H1 (cell line): ENCODE data around the gene SETD1B. TPM values are rescaled to one million over a fixed set of nuclear protein-coding genes. Genes with fewer than 3 reads are reported as not detected.

Source experiments
- CTCF ChIA-PET: fragments of 300-600 bp; sonication (Branson Sonifier 250); formaldehyde crosslinking; loops from one replicate; lab custom pipeline; 2021; ENCODE audit not compliant: partially characterized antibody; lab: Charles Lee
- POLR2A ChIA-PET: fragments of 300-600 bp; sonication (Branson Sonifier 250); formaldehyde crosslinking; loops from one replicate; lab custom pipeline; 2021; ENCODE audit warnings: inconsistent platforms; ENCODE audit not compliant: partially characterized antibody; lab: Charles Lee
- DNase-seq, 2 experiments: peaks; one replicate each; pipeline versions ENCODE4 v3.0.0 to v3.0.0-alpha.2; 2010 to 2022; ENCODE audit warnings: low spot score in 2 of 2, low read depth in 1 of 2, mixed read lengths in 1 of 2
- FAIRE-seq: peaks from 2 replicates; lab custom pipeline; 2011; peaks lifted over from hg19 to GRCh38; lab: Jason Lieb, UNC
- H2AFZ ChIP-seq: 2 replicates; pipeline ENCODE4 v1.8.1; 2012; ENCODE audit warnings: low read length, inconsistent platforms
- H2AK5ac ChIP-seq: 2 replicates; pipeline ENCODE4 v1.6.1; 2013; ENCODE audit warnings: low read depth, low read length
- H2BK120ac ChIP-seq: replicated peaks from 2 replicates; pipeline ENCODE3; 2013; ENCODE audit warnings: low read depth, low read length, inconsistent platforms
- H2BK12ac ChIP-seq: 2 replicates; pipeline ENCODE4 v1.6.1; 2013; ENCODE audit warnings: low read depth, low read length
- H2BK15ac ChIP-seq: 2 replicates; pipeline ENCODE4 v1.6.1; 2013; ENCODE audit warnings: low read length
- H2BK20ac ChIP-seq: 2 replicates; pipeline ENCODE4 v1.6.1; 2013; ENCODE audit warnings: low read length
- H2BK5ac ChIP-seq: 2 replicates; pipeline ENCODE4 v1.6.1; 2013; ENCODE audit warnings: low read depth, low read length
- H3K14ac ChIP-seq: 2 replicates; pipeline ENCODE4 v1.6.1; 2013; ENCODE audit warnings: inconsistent platforms; ENCODE audit not compliant: insufficient read length
- H3K18ac ChIP-seq: 2 replicates; pipeline ENCODE4 v1.6.1; 2013; ENCODE audit warnings: low read length; ENCODE audit errors: extremely low read depth
- H3K23ac ChIP-seq: 2 replicates; pipeline ENCODE4 v1.6.1; 2013; ENCODE audit warnings: inconsistent platforms; ENCODE audit not compliant: insufficient read length
- H3K23me2 ChIP-seq: 2 replicates; pipeline ENCODE4 v1.6.1; 2013; ENCODE audit warnings: low read depth, low read length
- H3K27ac ChIP-seq: 2 replicates; pipeline ENCODE4 v1.6.1; 2011; ENCODE audit warnings: low read depth, low read length, inconsistent platforms
- H3K27me3 ChIP-seq, 4 experiments: replicated peaks in 1 of 4; 1 replicate in 1 of 4; 2 replicates in 3 of 4; pipeline versions ENCODE4 v1.6.1 to v1.8.1; 2011 to 2013; ENCODE audit warnings: low read length in 3 of 4, mild to moderate bottlenecking in 3 of 4, inconsistent platforms in 2 of 4, mixed read lengths in 2 of 4, moderate library complexity in 1 of 4; ENCODE audit not compliant: control insufficient read depth in 3 of 4, insufficient read depth in 3 of 4; ENCODE audit errors: extremely low read depth in 1 of 4
- H3K36me3 ChIP-seq, 4 experiments: 2 replicates each; pipeline versions ENCODE4 v1.6.1 to v1.8.1; 2011 to 2013; ENCODE audit warnings: mild to moderate bottlenecking in 4 of 4, low read length in 3 of 4, moderate library complexity in 2 of 4, control low read depth in 1 of 4, inconsistent platforms in 1 of 4; ENCODE audit not compliant: insufficient read depth in 4 of 4, control insufficient read depth in 2 of 4
- H3K4ac ChIP-seq: replicated peaks from 2 replicates; pipeline ENCODE3; 2013; ENCODE audit warnings: low read length, low read depth, mixed read lengths, inconsistent platforms; ENCODE audit not compliant: insufficient read length
- H3K4me1 ChIP-seq, 4 experiments: replicated peaks in 1 of 4; 1 replicate in 1 of 4; 2 replicates in 3 of 4; pipeline versions ENCODE4 v1.6.1 to v1.8.1; 2011 to 2013; ENCODE audit warnings: low read length in 3 of 4, inconsistent platforms in 2 of 4, mixed read lengths in 1 of 4; ENCODE audit not compliant: insufficient read depth in 4 of 4, control insufficient read depth in 3 of 4
- H3K4me2 ChIP-seq, 2 experiments: 2 replicates each; pipeline versions ENCODE4 v1.6.1 to v1.8.1; 2011 to 2013; ENCODE audit warnings: low read depth in 2 of 2, low read length in 2 of 2, control low read depth in 1 of 2, inconsistent platforms in 1 of 2, mild to moderate bottlenecking in 1 of 2; ENCODE audit not compliant: insufficient read depth in 1 of 2
- H3K4me3 ChIP-seq, 4 experiments: fragments of 200-600, 300-600 bp in 1 of 4; sonication (generic), shearing (Covaris generic), sonication (Bioruptor Twin) in 1 of 4; 2 replicates each; pipeline versions ENCODE4 v1.5.1 to v1.8.1; 2011 to 2016; ENCODE audit warnings: low read length in 4 of 4, low read depth in 3 of 4, control low read depth in 2 of 4, inconsistent platforms in 2 of 4, mild to moderate bottlenecking in 2 of 4, mixed read lengths in 1 of 4, moderate library complexity in 1 of 4; ENCODE audit not compliant: insufficient read depth in 2 of 4; ENCODE audit errors: extremely low read depth in 1 of 4
- H3K56ac ChIP-seq: replicated peaks from 2 replicates; pipeline ENCODE3; 2013; ENCODE audit warnings: low read depth, mild to moderate bottlenecking, mixed read lengths, low read length, inconsistent platforms; ENCODE audit not compliant: insufficient read length
- H3K79me1 ChIP-seq: 2 replicates; pipeline ENCODE4 v1.6.1; 2013; ENCODE audit warnings: low read depth, low read length, control low read depth
- H3K79me2 ChIP-seq, 2 experiments: 2 replicates each; pipeline versions ENCODE4 v1.6.1 to v1.8.1; 2012 to 2013; ENCODE audit warnings: low read length in 2 of 2, mild to moderate bottlenecking in 2 of 2, inconsistent platforms in 1 of 2; ENCODE audit not compliant: insufficient read depth in 2 of 2, control insufficient read depth in 1 of 2
- H3K9ac ChIP-seq, 4 experiments: replicated peaks in 1 of 4; 1 replicate in 1 of 4; 2 replicates in 3 of 4; pipeline versions ENCODE4 v1.6.1 to v1.8.1; 2011 to 2013; ENCODE audit warnings: low read depth in 3 of 4, low read length in 3 of 4, control low read depth in 2 of 4, mild to moderate bottlenecking in 2 of 4, moderate library complexity in 2 of 4, inconsistent platforms in 1 of 4; ENCODE audit errors: extremely low read depth in 1 of 4
- H3K9me3 ChIP-seq, 2 experiments: 2 replicates each; pipeline versions ENCODE4 v1.6.1 to v1.8.1; 2012 to 2013; ENCODE audit warnings: mild to moderate bottlenecking in 2 of 2, moderate library complexity in 2 of 2, control low read depth in 1 of 2, inconsistent platforms in 1 of 2, low read depth in 1 of 2, low read length in 1 of 2, mixed read lengths in 1 of 2; ENCODE audit not compliant: insufficient read depth in 2 of 2
- H4K20me1 ChIP-seq, 2 experiments: replicated peaks in 1 of 2; 2 replicates each; pipeline versions ENCODE3 to v1.8.1; 2011 to 2013; ENCODE audit warnings: inconsistent platforms in 2 of 2, low read length in 2 of 2, mild to moderate bottlenecking in 1 of 2; ENCODE audit not compliant: insufficient read depth in 2 of 2, control insufficient read depth in 1 of 2
- H4K5ac ChIP-seq: 2 replicates; pipeline ENCODE4 v1.6.1; 2013; ENCODE audit warnings: low read length, low read depth, mixed read lengths, inconsistent platforms; ENCODE audit not compliant: insufficient read length
- H4K8ac ChIP-seq: 2 replicates; pipeline ENCODE4 v1.8.0; 2013; ENCODE audit warnings: mild to moderate bottlenecking, moderate library complexity, low read length, inconsistent platforms; ENCODE audit not compliant: insufficient read depth; ENCODE audit errors: extremely low read depth
- H4K91ac ChIP-seq: replicated peaks from 2 replicates; pipeline ENCODE3; 2013; ENCODE audit warnings: low read length, mixed read lengths, inconsistent platforms; ENCODE audit not compliant: insufficient read length
- ASH2L ChIP-seq: fragments of 200-600, 300-600 bp; sonication (generic); IDR thresholded peaks from one replicate; pipeline ENCODE4 v1.7.1; 2017; ENCODE audit warnings: low read length
- BCL11A ChIP-seq, 2 experiments: IDR thresholded peaks; one replicate each; pipeline ENCODE4 v1.6.1; 2011; ENCODE audit warnings: low read depth in 2 of 2, low read length in 2 of 2, mild to moderate bottlenecking in 2 of 2
- CEBPB ChIP-seq: IDR thresholded peaks from 2 replicates; pipeline ENCODE4 v1.6.1; 2012; ENCODE audit warnings: low read depth, low read length
- CTBP2 ChIP-seq: IDR thresholded peaks from 2 replicates; pipeline ENCODE4 v1.7.0; 2011; ENCODE audit warnings: borderline replicate concordance, mild to moderate bottlenecking, moderate library complexity, mixed read lengths, low read length; ENCODE audit not compliant: insufficient read depth, insufficient read length
- EP300 ChIP-seq, 2 experiments: IDR thresholded peaks; 1 replicate in 1 of 2; 2 replicates in 1 of 2; pipeline ENCODE4 v1.6.1; 2011 to 2012; ENCODE audit warnings: low read depth in 2 of 2, low read length in 2 of 2, mild to moderate bottlenecking in 2 of 2, borderline replicate concordance in 1 of 2, inconsistent platforms in 1 of 2, moderate library complexity in 1 of 2
- POLR2AphosphoS5 ChIP-seq: IDR thresholded peaks from 2 replicates; pipeline ENCODE4 v1.6.1; 2011; ENCODE audit warnings: low read depth, low read length
- POU5F1 ChIP-seq: IDR thresholded peaks from 2 replicates; pipeline ENCODE4 v1.6.1; 2011; ENCODE audit warnings: low read depth, mild to moderate bottlenecking, low read length, moderate library complexity
- SIN3A ChIP-seq, 2 experiments: IDR thresholded peaks in 1 of 2; conservative IDR thresholded peaks in 1 of 2; 2 replicates each; pipeline ENCODE4 v1.6.1; 2011 to 2012; ENCODE audit warnings: low read length in 2 of 2, improper control_type of control experiment in 1 of 2, low read depth in 1 of 2, mild to moderate bottlenecking in 1 of 2
- SP1 ChIP-seq: IDR thresholded peaks from 2 replicates; pipeline ENCODE4 v1.6.1; 2011; ENCODE audit warnings: low read depth, low read length
- SP2 ChIP-seq: IDR thresholded peaks from 2 replicates; pipeline ENCODE4 v1.6.1; 2012; ENCODE audit warnings: mild to moderate bottlenecking, low read length, inconsistent platforms
- SP4 ChIP-seq: IDR thresholded peaks from 2 replicates; pipeline ENCODE4 v1.6.1; 2012; ENCODE audit warnings: low read length, inconsistent platforms
- TEAD4 ChIP-seq: IDR thresholded peaks from 2 replicates; pipeline ENCODE4 v1.6.1; 2012; ENCODE audit warnings: low read depth, low read length, inconsistent platforms, mixed read lengths
- WGBS, 2 experiments: shearing (Covaris generic) in 1 of 2; methylation state at CpG; one replicate each; pipeline versions ENCODE4 v1.1.6 to v1.1.7; 2013 to 2015; ENCODE audit warnings: low lambda C conversion rate in 2 of 2, mixed read lengths in 2 of 2, inconsistent platforms in 1 of 2, low coverage in 1 of 2, missing lambda C conversion rate in 1 of 2; ENCODE audit not compliant: insufficient replicate concordance in 2 of 2, insufficient coverage in 1 of 2, insufficient read length in 1 of 2; ENCODE audit errors: extremely low coverage in 1 of 2, missing lambda C conversion rate in 1 of 2; 5-methylcytosine and 5-hydroxymethylcytosine counted together
- polyA plus RNA-seq, 7 experiments: library from polyadenylated mRNA; depleted of rRNA in 3 of 7; stranded (reverse) in 5 of 7; unstranded in 2 of 7; fragments of >200 nt in 5 of 7; fragments of 200-250 nt in 2 of 7; gene quantifications; 1 replicate in 5 of 7; 2 replicates in 1 of 7; 4 replicates in 1 of 7; pipeline versions ENCODE4 v1.2.1 to v1.2.3, GENCODE V29; 2011 to 2013; ENCODE audit warnings: missing spikeins in 2 of 7, mixed read lengths in 2 of 7
- total RNA-seq: library from RNA; stranded (reverse); fragmentation: NEBNext Ultra II Directional; extraction: Animal tissue kit (Norgen Biotek cat#: 25700); gene quantifications from 2 replicates; pipeline ENCODE4 v1.2.1, GENCODE V29; 2021

SETD1B gene
- total and polyA plus RNA-seq, 2 of the 8 experiments (the other 6 are each of a cell fraction or from before 2014, with no cell fraction given), result 1.3 to 17.7 TPM

GRCh38 chr12:121809712-121810116 is 5.9 kb downstream of the SETD1B start:
- H3K9ac ChIP-seq, result no peak overlapping the region
- H3K9me3 ChIP-seq, result no peaks in the 10 kb centered on the region
- TF ChIP-seq CEBPB (no peak), SP1 (no peak), SIN3A (conservative IDR thresholded peaks at IDR 0.05 in 1 of 2, IDR thresholded peaks at IDR 0.05 in 1 of 2; ENCODE audit: low read depth in 1 of 2, low read length in 2 of 2) (no peak), SP4 (no peak), POLR2AphosphoS5 (no peak), SP2 (no peak), BCL11A (IDR thresholded peaks at IDR 0.05; ENCODE audit: low read depth in 2 of 2, low read length in 2 of 2) (no peak), POU5F1 (no peak), CTBP2 (no peak), ASH2L (no peak), TEAD4 (no peak), EP300 (IDR thresholded peaks at IDR 0.05; ENCODE audit: borderline replicate concordance in 1 of 2, low read depth in 2 of 2, low read length in 2 of 2) (no peak)
- FAIRE-seq, result no peak
- H3K4me1 ChIP-seq, result peaks cover 7 to 40% (median 25%) of the 10 kb centered on the region in 4 experiments
- no peak overlapping the region for H2AFZ ChIP-seq
- no peak overlapping the region for H4K8ac ChIP-seq
- peaks cover 20% of the 10 kb centered on the region for H3K79me1 ChIP-seq
- H3K23me2 ChIP-seq, result peaks cover 17% of the 10 kb centered on the region
- H3K23ac ChIP-seq, result no peak overlapping the region
- H4K5ac ChIP-seq, result no peak overlapping the region
- CTCF ChIA-PET, result interaction anchor here (1.3 to 12.0 kb wide), 4 partner anchors 7 to 29 kb away, joined by 3 to 363 read pairs (median 26); partner anchors contain the start of gene RHOF
- H4K91ac ChIP-seq, result no peak overlapping the region
- no peak for DNase-seq
- POLR2A ChIA-PET, result interaction anchor here (0.8 to 27.9 kb wide), 2 partner anchors 23 to 98 kb away, joined by 3 to 958 read pairs; partner anchors contain the start of genes RHOF and SETD1B
- no peak overlapping the region for H3K56ac ChIP-seq
- no peak overlapping the region; the same call in 1 of the 2 replicates for H3K18ac ChIP-seq
- no peak overlapping the region for H3K4ac ChIP-seq
- no peak overlapping the region for H2BK15ac ChIP-seq
- no peak overlapping the region for H2BK120ac ChIP-seq
- WGBS, 2 experiments, result 95% methylated on average over 25 of the region's 27 CpGs; no CpG with 5 or more reads in 1 of the 2 experiments
- no peak overlapping the region for H3K27ac ChIP-seq
- no peak overlapping the region for H3K14ac ChIP-seq
- peaks cover 0 to 51% of the 10 kb centered on the region in 2 experiments; a peak in 2 of 4 replicates for H3K79me2 ChIP-seq
- no peak overlapping the region for H3K4me3 ChIP-seq
- H2BK12ac ChIP-seq, result no peak overlapping the region
- H3K27me3 ChIP-seq, result no peaks in the 10 kb centered on the region
- H4K20me1 ChIP-seq, result peaks cover 2 to 14% of the 10 kb centered on the region in 2 experiments
- H2BK5ac ChIP-seq, result no peak overlapping the region
- no peak overlapping the region for H2AK5ac ChIP-seq
- peaks cover 2 to 32% (median 16%) of the 10 kb centered on the region in 4 experiments; a peak in 4 of 8 replicates for H3K36me3 ChIP-seq
- H2BK20ac ChIP-seq, result no peak overlapping the region
- no peak overlapping the region for H3K4me2 ChIP-seq
